MCF 10A (cell line): ENCODE results near the gene ARHGAP15. TPM values are rescaled to one million over a fixed set of nuclear protein-coding genes. Genes with fewer than 3 reads are reported as not detected.

Experiments used
- BruUV-seq: library from RNA; stranded (reverse); fragments of 400-500 nt; replicated peaks from 2 replicates; lab custom pipeline; 2021; lab: Mats Ljungman, UMichigan
- CTCF ChIA-PET: fragments of 300-600 bp; sonication (Branson Sonifier 250); formaldehyde crosslinking; extraction: SDS; loops from one replicate; lab custom pipeline; 2021; ENCODE audit warnings: antibody characterized with exemption, inconsistent platforms; lab: Yijun Ruan, JAX
- POLR2A ChIA-PET: fragments of 300-600, 350-650 bp; sonication (Branson Sonifier 250); formaldehyde crosslinking; extraction: SDS; loops from one replicate; lab custom pipeline; 2020; ENCODE audit warnings: antibody characterized with exemption, inconsistent platforms; lab: Yijun Ruan, JAX
- DNase-seq: peaks from one replicate; pipeline ENCODE4 v3.0.0-alpha.2; 2018; ENCODE audit not compliant: unreplicated experiment
- H3K27ac Mint-ChIP-seq: one replicate; pipeline ENCODE4 v1.8.0; 2022; ENCODE audit warnings: mild to moderate bottlenecking, low read depth, mixed read lengths; ENCODE audit not compliant: unreplicated experiment
- H3K27me3 Mint-ChIP-seq: one replicate; pipeline ENCODE4 v1.8.0; 2022; ENCODE audit warnings: mixed read lengths; ENCODE audit not compliant: insufficient read depth, unreplicated experiment
- H3K36me3 Mint-ChIP-seq: one replicate; pipeline ENCODE4 v1.8.0; 2022; ENCODE audit warnings: mild to moderate bottlenecking, moderate library complexity, mixed read lengths; ENCODE audit not compliant: insufficient read depth, unreplicated experiment
- H3K4me1 Mint-ChIP-seq: one replicate; pipeline ENCODE4 v1.8.0; 2022; ENCODE audit warnings: mixed read lengths; ENCODE audit not compliant: insufficient read depth, unreplicated experiment
- H3K4me3 Mint-ChIP-seq: one replicate; pipeline ENCODE4 v1.8.0; 2022; ENCODE audit warnings: mild to moderate bottlenecking, moderate library complexity, mixed read lengths; ENCODE audit not compliant: unreplicated experiment
- H3K9me3 Mint-ChIP-seq: one replicate; pipeline ENCODE4 v1.8.0; 2022; ENCODE audit warnings: mixed read lengths; ENCODE audit not compliant: unreplicated experiment
- intact Hi-C: fragments of 100-400 bp; cut with micrococcal nuclease; formaldehyde crosslinking; loops from 2 replicates; pipeline ENCODE4 v1.14.1; 2022
- total RNA-seq: library from RNA; stranded (reverse); gene quantifications from 2 replicates; pipeline ENCODE4 v1.2.3, GENCODE V29; 2022
- TF ChIP-seq, protein P1 (sequence below): fragments of 200-600 bp; IDR thresholded peaks from one replicate; pipeline ENCODE4 v1.8.0; 2022; ENCODE audit warnings: antibody characterized with exemption, mild to moderate bottlenecking; ENCODE audit not compliant: unreplicated experiment

The ARHGAP15 gene
- total RNA-seq, 1 experiment from 2014 or later = not detected

DNA sequence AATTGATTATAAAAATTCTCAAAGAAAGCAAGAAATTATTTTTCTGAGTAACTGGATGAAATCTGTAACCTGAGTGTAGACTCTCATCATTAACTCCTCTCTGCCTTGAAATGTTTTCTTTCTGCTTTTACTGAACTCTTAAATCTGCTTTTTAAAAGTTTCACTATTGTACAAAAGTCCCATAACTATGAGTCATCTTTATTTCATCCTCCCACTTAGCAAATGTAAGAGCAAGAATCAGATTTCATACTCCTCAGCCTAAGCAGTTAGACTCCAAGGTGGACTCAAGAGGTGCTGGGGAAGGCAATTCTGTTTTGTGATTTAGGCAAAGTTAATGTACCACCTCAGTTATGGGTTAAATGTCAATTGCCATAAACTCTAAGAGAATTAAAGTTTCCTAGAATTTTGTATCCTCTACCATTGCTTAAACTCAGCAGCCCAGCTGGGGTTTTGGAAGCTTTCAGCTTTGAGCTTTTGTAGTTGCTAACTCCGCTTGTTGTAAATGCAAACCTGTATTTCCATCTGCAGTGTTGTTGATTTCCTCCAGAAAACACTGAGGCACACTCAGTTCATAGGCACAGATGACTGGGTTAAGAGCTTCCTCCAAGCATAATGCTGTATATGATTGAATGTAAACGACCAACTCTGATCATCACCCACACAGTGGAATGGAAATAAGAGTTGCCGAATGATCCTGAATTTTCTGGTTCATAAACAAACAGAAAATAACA lies 268.8 kb downstream of the ARHGAP15 start:
- peak; percentile 67 for DNase-seq

DNA sequence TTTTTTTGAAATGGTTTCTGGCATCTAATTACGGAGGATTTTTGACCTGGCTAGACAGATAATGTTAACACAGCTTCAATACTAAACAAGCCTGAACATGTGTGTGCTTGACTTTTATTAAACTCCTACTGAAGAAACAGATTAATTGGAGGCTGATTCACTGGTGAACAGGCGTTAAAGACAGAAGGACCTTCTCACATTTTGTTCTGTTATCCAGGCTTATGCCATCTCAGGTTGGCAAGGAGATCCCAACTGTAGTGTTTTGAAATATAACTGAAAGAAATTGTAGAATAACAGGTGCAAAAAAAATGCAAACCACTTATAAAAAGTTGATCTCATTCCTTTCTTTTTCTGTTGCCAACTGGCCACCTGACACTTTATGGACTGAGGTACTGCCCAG lies 269.6 kb downstream of the ARHGAP15 start:
- H3K4me3 Mint-ChIP-seq = peak overlapping the region; percentile 52
- TF ChIP-seq, protein P1, sequence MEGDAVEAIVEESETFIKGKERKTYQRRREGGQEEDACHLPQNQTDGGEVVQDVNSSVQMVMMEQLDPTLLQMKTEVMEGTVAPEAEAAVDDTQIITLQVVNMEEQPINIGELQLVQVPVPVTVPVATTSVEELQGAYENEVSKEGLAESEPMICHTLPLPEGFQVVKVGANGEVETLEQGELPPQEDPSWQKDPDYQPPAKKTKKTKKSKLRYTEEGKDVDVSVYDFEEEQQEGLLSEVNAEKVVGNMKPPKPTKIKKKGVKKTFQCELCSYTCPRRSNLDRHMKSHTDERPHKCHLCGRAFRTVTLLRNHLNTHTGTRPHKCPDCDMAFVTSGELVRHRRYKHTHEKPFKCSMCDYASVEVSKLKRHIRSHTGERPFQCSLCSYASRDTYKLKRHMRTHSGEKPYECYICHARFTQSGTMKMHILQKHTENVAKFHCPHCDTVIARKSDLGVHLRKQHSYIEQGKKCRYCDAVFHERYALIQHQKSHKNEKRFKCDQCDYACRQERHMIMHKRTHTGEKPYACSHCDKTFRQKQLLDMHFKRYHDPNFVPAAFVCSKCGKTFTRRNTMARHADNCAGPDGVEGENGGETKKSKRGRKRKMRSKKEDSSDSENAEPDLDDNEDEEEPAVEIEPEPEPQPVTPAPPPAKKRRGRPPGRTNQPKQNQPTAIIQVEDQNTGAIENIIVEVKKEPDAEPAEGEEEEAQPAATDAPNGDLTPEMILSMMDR = no peak
- BruUV-seq = no TSS peak
- no peaks in the 10 kb centered on the region for H3K27me3 Mint-ChIP-seq
- peaks cover 36% of the 10 kb centered on the region for H3K4me1 Mint-ChIP-seq
- DNase-seq = peak; percentile 70
- H3K27ac Mint-ChIP-seq = peak overlapping the region; percentile 79
- intact Hi-C loops = no loop called here
- POLR2A ChIA-PET = interaction anchor here (0.7 to 1.4 kb wide), 15 partner anchors 11 to 1016 kb away, joined by 3 to 8 read pairs (median 3); no protein-coding TSS in a partner anchor
- CTCF ChIA-PET = interaction anchor here (0.7 kb wide), 1 partner anchor 562 kb away, joined by 5 read pairs; no protein-coding TSS in a partner anchor
- no peaks in the 10 kb centered on the region for H3K9me3 Mint-ChIP-seq
- no peaks in the 10 kb centered on the region for H3K36me3 Mint-ChIP-seq

More for the DNA sequence above, 268.8 kb downstream of the ARHGAP15 start:
- TF ChIP-seq, protein P1 = no peak
- Mint-ChIP-seq H3K9me3 (no peaks in the 10 kb centered on the region), H3K36me3 (no peaks in the 10 kb centered on the region), H3K4me1 (peaks cover 36% of the 10 kb centered on the region), H3K27ac (peak overlapping the region; percentile 79), H3K27me3 (no peaks in the 10 kb centered on the region), H3K4me3 (peak overlapping the region; percentile 52)
- intact Hi-C loops = no loop called here
- CTCF ChIA-PET = interaction anchor here (0.6 to 0.8 kb wide), 3 partner anchors 54 to 235 kb away, joined by 4 read pairs; no protein-coding TSS in a partner anchor
- POLR2A ChIA-PET = interaction anchor here (0.7 to 1.4 kb wide), 14 partner anchors 10 to 928 kb away, joined by 3 to 8 read pairs (median 3); no protein-coding TSS in a partner anchor
- no TSS peak for BruUV-seq

DNA sequence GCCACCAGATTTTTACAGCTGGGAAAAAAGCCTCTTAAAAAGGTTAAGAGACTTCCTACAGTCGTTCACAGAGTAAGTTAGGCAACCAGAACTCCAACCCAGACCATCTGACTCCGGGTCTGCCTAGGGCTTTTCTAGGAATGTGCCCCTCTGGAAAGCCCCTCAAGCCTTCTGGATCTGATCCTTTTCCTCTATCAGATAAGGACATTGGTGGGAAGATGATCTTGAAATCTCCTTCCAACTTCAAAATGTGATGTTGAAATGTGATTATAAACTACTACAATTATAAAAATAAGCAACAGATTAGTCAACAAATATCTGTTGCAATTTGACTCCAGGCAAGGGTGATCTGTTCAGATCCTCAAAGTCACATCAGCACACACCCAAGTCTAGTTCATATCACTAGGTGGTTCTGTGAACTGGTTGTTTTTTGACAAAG lies 270.4 kb downstream of the ARHGAP15 start:
- CTCF ChIA-PET = interaction anchor here (0.5 to 0.7 kb wide), 3 partner anchors 136 to 562 kb away, joined by 3 to 5 read pairs (median 4); no protein-coding TSS in a partner anchor
- no peaks in the 10 kb centered on the region for H3K9me3 Mint-ChIP-seq

More for the DNA sequence above, 270.4 kb downstream of the ARHGAP15 start:
- Mint-ChIP-seq H3K4me1 (peaks cover 36% of the 10 kb centered on the region), H3K36me3 (no peaks in the 10 kb centered on the region), H3K4me3 (no peak overlapping the region), H3K27ac (no peak overlapping the region), H3K27me3 (no peaks in the 10 kb centered on the region)
- intact Hi-C loops = no loop called here
- DNase-seq = peak; percentile 56
- POLR2A ChIA-PET = interaction anchor here (0.6 to 1.4 kb wide), 11 partner anchors 9 to 1015 kb away, joined by 3 to 8 read pairs (median 3); no protein-coding TSS in a partner anchor
- BruUV-seq = no TSS peak
- TF ChIP-seq, protein P1 = no peak
